Activated T-helper 1 cell treated with anti-CD3 and anti-CD28 coated beads, Interleukin-2, amount 50 U/mL, for 16 hours (primary cell): ENCODE data around the gene SHISAL1.

Source experiments
- DNase-seq, 2 donors: peaks; one replicate each; pipeline ENCODE4 v3.0.0-alpha.2; 2020; ENCODE audit warnings: low read depth in 1 of 2, low spot score in 1 of 2

SHISAL1 gene

GRCh38 chr22:44211946-44212930 lies 100.5 kb downstream of the SHISAL1 start:
- no peak for DNase-seq

DNA sequence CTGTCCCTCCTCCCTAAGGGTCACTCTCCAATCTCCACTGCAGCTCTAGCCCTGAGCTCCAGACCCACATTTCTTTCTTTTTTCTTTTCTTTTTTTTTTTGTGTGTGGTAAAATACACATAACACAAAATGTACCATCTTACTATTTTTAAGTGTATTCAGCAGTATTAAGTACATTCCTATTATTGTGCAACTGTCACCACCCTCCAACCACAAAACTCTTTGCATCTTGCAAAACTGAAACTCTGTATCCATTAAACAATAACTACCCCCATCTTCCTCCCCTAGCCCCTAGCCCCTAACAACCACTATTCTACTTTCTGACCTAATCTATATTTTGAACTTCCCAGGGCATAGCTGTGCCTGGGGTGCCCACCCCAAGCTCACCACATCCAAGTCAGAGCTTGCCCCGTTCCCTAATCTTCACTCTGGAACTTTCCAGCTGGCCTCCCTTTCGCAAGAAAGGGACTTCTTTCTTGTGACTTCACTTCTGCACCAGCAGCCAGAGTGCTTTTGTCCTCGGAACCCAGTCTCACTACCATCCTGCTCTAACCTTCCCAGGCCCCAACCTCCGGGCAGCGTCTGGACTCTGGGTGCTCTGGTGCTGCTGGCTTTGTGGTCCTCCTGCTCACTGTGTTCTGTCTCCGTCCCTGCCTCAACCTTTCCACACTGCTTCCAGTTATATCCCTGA lies 101.3 kb downstream of the SHISAL1 start:
- DNase-seq = no peak

DNA sequence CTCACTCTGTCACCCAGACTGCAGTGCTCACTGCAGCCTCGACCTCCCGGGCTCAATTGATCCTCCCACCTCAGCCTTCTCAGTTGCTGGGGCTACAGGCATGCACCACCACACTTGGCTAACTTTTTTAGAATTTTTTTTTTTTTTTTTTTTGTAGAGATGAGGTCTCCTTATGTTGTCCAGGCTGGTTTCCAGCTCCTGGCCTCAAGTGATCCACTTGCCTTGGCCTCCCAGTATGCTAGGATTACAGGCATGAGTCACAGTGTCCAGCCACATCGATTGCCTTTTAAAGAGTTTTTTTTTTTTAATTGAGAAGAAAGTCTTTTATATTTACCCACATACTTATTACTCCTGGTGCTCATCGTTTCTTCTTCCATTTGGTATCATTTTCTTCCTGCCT lies 102.0 kb downstream of the SHISAL1 start:
- no peak for DNase-seq

DNA sequence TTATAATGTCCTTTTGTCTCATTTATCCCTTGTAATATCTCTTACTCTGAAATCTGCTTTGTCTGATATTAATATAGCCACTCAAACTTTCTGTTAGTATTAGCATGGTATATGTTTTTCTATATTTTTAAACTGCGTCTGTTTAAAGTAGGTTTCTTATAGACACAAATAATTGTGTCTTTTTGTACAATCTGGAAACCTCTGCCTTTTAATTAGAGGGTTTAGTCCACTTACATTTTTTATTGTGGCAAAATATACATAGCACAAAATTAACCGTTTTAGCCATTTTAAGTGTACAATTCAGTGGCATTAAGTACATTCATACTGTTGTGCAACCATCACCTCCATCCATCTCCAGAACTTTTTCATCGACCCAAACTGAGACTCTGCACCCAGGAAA lies 103.4 kb downstream of the SHISAL1 start:
- no peak for DNase-seq

- DNase-seq = no peak
Observed at GRCh38 chr22:44207981-44208317, 104.8 kb downstream of the SHISAL1 start.

- no peak for DNase-seq
Observed at GRCh38 chr22:44207173-44207980, 105.4 kb downstream of the SHISAL1 start.

GRCh38 chr22:44206696-44207095 lies 106.1 kb downstream of the SHISAL1 start:
- no peak for DNase-seq

GRCh38 chr22:44206330-44206645 lies 106.5 kb downstream of the SHISAL1 start:
- DNase-seq = no peak

GRCh38 chr22:44205516-44206329 lies 107.0 kb downstream of the SHISAL1 start:
- no peak for DNase-seq

DNA sequence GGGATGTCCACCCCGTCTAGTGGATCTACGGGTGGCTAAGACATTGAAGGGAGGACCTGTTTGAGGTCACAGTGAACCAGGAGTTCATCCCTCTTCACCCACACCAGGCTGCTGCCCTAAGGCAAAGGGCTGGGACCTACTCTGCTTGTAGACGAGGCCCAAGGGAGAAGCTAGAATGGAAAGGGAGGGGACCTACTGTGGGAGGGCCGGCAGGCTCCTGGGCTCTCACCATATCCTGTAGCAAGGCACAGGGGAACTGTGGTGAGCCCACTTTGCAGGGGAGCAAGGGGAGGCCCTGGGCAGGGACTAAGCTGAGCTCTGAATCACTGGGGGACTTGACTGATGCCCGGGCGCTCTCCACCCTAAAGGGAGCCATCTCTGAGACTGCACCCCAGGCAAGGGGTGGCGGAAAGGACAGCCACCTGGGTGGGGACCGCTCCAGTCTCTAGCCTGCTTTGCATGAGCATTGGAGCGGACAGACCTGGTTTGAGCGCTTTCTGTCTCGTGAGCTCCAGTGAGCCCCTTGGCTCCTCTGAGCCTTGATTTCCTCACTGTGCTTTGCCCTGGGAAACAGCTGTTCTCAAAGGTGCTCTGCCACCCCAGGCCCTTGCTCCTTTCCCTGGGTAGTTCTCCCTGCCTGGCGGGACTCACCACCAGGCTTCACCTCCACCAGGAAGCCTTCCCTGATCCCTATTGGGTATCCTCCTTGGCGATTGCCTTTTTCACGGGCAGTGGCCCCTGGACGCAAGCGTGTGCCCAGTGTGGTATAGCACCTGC lies 107.8 kb downstream of the SHISAL1 start:
- no peak for DNase-seq

GRCh38 chr22:44203203-44203602 lies 109.5 kb downstream of the SHISAL1 start:
- DNase-seq = no peak

DNA sequence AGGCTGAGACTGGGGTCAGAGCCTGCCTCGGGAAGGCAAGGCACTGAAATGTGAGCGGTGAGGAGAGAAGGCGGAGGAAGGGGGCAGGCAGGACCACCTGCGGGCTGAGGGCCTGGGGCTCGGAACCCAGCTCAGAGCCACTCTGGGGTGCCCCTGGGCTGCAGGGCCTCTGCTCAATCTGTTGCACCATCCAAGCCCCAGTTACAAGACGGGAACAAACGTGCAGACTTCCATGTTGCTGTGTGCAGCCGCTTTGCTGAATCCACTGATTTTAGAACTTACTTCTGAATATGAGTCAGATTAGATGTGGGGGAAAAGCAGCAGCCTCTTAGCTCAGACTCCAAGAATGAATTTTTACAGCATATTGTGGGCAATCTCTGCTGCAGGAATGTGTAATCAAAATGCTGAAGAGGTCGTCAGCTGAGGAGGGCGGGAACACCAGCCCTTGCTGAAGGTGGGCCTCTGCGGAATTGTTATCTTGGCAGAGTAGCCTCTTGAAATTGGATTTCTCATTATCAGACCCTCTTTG lies 110.4 kb downstream of the SHISAL1 start:
- DNase-seq = no peak

DNA sequence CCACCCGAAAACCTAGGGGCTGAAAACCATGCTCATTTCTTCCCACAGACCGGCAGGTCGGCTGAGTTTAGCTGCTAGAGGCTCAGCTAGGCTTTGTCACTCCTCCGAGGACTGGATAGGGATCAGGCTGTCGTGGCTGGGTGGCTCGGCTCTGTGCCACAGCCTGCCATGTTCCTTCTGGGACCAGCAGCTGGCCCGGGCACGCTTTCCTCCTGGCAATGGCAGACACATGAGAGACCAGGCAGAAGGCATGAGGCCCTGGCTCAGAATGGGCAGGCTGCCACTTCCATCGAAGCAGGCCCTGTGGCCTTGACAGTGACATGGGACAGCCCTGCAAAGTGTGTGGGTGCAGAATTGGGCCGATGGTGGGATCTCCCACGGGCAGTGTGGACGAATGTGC lies 111.1 kb downstream of the SHISAL1 start:
- no peak for DNase-seq

DNA sequence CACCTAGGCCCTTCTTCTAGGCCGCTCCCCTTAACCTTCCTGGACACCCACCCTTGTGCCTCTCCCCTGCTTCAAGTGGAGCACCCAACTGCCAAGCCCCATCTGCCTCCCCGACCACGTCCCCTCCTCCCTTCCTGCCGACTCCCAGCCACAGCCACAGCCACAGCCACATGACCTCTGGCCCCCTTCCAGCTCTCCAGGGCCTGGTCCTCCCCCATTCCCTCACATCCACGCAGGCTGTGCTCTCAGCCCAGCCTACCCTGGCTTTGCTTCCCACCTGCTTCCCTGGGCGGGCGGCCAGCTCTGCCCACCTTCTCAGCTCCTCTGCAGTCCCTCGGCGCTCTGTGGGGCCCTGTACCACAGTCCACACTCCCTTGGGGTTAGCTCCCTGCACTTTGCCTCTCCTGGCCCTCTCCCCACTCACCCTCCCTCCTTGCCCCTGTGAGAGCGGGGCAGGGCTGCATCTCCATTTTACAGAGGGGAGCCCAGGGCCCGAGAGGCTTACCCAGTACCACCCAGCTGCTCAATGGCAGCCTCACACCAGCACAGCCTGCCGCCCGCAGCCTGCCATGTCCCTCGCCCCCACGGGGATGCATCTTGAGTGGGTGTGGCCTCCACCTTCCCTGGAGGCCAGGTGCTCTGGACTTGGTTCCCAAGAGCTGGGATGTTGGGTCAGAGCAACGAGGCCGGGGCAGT lies 111.7 kb downstream of the SHISAL1 start:
- DNase-seq = no peak

GRCh38 chr22:44200451-44200850 lies 112.3 kb downstream of the SHISAL1 start:
- no peak for DNase-seq

DNA sequence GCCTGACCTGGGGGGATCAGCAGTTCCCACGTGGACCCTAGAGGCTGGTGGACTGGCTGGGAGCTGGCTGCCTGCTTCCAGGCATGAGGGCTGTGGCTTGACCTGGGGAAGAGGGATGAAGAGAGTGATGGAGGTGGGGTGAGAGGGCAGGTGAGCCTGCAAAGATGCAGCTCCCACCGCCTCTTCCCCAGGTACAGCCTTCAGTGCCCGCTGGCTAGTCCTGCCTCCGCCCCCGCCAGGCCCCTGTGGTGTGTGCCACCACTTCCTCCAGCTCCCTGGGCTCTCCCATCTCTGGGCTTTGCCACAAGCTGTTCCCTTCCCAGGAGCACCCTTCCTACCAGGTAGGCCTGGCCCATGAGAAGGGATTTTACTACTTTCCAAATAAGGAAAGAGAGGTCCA lies 112.9 kb downstream of the SHISAL1 start:
- DNase-seq = no peak

GRCh38 chr22:44199164-44199563 lies 113.6 kb downstream of the SHISAL1 start:
- DNase-seq = no peak

DNA sequence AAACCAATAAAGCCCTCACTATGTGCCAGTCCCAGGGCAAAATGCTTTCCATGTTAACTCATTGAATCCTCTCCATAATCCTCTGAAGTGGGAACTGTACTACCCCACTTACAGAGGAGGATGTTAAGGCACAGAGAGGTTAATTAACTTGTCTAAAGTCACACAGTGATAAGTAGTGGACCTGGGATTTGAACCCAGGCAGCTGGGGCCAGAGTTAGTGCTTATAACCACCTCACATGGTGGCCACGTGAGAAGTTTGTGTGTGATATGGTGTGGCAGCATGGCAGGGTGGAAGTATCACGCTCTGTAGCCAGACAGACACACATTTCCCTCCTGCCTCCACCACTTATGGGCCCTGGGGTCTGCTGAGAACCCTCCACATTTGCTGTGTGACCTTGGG lies 115.5 kb downstream of the SHISAL1 start:
- no peak for DNase-seq

DNA sequence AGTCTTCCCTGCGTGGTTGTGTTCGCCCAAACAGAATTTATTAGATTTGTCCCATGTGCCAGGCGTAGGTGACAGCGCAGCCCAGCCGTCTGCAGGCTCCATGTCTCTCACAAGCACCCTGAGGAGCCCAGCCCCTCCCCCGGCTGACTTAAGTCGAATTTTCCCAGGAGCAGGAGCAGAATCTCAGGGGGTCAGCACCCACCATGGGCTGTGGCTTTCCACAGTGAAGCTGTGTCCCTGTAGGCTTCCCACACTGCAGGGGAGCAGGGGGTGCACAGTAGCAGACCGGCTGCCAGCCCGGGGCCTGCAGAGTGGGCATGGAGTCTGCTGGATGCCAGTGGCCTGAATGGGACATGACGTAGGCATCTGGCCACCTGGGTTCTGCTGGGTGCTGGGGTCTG lies 116.0 kb downstream of the SHISAL1 start:
- no peak for DNase-seq
